Inflammatory macrophage treated with lipopolysaccharide for 1 hour (primary cell): ENCODE measurements around the gene CEP55.
"Not testable (repeated sequence)": the region's sequence is repeated elsewhere in the genome, so short reads cannot be mapped to it uniquely, and the experiment has no call there.

Experiments
- DNase-seq, 2 donors: peaks; one replicate each; pipeline ENCODE4 v3.0.0-alpha.2; 2020 to 2022

Gene CEP55

DNA sequence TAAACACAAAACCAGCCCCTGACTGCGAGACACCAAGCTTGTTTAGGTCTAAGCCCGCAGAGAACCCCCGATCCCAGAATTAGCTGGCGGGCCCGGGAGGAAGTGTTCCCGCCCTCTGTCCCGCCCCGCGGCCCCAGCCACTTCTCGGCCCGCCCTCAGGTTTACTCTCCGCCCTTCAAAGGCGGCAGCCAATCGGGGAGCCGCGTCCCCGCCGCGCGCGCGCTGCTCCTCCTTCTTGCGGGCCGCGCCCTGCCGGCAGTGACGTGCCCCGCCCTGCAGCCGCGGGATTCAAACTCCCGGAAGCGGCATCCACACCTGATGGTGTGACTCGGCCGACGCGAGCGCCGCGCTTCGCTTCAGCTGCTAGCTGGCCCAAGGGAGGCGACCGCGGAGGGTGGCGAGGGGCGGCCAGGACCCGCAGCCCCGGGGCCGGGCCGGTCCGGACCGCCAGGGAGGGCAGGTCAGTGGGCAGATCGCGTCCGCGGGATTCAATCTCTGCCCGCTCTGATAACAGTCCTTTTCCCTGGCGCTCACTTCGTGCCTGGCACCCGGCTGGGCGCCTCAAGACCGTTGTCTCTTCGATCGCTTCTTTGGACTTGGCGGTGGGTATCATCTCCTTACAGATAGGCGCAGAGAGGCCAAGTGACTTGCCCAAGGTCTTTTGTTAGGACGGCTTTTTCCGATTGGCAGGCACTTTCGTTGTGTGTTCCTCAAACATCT lies at the start of gene CEP55:
Gene CEP55 (plus strand): TSS at position 291 of the 720 bp plus-strand sequence. CDS start 3,440 bp downstream, outside the sequence.
- DNase-seq: peak; percentile 90 to 96

DNA sequence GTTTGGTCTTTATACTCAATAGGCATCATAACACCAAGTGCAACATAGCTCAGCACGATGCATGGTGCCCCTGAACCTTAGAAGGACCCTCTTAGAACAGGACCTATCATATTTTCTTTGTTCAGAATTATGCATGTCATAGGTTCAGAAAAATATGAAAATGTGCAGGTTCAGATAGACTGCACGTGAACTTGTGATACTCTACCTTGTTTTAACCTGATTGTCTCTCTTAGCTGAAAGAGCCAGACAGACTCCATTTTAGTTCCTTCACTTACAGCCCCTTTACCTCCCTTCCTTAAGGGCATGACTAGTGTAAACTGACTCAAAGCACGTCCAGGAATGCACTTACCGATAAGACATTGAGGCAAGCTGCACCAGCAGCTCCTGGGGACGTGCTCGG lies 49.4 kb upstream of the CEP55 start:
- no peak for DNase-seq

DNA sequence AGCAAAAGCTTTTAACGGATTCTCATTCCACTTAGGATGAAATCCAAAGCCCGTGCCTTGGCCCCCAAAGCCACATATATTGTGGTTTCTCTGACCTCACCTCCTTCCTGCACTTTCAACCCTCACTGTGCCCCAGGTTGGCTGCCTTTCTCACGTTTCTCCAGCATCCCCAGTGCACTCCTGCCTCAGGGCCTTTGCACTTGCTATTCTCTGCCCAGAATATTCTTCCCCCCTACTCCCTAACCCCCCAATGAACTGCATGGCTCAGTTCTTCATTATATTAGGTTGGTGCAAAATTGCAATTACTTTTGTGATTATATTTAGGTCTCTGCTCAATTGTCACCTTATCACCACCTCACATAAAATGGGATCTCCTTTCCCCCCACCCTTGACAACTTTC lies 48.4 kb upstream of the CEP55 start:
- no peak for DNase-seq

DNA sequence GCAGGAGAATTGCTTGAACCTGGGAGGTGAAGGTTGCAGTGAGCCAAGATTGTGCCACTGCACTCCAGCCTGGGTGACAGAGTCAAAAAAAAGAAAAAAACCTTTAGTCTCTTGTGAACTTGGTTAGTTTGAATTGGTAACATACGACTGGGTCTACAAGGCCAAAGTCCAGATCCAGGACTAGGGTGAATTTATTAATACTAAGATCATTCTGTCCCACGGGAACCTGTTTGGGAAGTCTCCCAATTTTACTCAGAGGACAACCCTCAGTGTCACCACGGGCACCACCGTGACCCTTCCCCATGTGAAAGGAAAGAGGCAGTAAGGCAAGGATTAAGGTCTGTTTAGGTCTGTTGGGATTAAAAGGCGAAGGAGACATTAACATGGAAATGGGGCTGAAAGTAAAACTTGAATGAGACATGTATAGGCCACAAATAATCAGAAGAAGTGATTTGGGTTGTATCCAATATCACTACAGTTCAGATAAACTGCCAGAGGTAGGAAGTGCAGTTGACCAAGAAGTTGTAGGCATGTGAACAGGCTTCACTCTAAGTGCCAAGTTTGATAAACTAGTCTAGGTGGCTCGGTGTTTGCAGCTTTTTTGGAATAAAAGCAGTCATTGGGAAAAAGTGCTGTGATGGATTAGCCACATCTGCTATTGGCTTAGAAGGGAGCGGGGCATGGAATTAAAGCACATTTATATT lies 45.0 kb upstream of the CEP55 start:
- DNase-seq: no peak

DNA sequence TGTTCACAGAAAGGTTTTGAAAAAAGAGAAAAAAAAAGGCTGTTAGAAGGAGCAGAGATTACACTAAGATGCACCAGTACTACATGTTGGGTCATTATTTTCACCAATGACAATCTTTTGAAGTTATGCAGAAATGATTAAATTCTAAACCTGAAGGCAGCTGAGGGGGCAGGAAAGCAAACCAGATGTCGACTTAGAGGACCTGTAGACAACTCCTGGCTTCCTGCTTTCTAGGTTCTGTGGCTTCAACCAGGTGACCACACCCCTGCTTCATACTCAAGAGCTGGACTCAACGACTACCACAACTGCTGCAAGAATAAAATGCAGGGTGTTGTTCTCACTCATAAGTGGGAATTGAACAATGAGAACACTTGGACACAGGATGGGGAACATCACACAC lies 44.3 kb upstream of the CEP55 start:
- DNase-seq: no peak

DNA sequence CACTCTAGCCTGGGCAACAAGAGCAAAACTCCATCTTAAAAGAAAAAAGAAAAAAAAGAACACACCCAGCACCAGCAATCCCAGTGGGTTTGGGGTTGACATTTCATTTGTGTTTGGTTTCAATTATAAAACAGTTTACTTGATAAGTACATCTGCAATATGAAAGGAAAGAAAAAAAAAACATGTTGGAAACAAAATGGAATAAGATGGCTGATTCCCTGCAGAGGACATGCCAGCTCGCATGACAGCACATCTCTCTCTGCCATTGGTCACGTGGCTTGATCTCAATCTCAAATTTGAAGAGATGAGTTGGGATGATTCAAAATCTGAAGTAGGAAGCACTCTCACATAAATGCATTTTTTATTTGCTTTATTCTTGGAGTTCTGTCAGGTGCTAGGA lies 42.3 kb upstream of the CEP55 start:
- DNase-seq: no peak

- no peak for DNase-seq
Observed at GRCh38 chr10:93454736-93455135, 41.7 kb upstream of the CEP55 start.

DNA sequence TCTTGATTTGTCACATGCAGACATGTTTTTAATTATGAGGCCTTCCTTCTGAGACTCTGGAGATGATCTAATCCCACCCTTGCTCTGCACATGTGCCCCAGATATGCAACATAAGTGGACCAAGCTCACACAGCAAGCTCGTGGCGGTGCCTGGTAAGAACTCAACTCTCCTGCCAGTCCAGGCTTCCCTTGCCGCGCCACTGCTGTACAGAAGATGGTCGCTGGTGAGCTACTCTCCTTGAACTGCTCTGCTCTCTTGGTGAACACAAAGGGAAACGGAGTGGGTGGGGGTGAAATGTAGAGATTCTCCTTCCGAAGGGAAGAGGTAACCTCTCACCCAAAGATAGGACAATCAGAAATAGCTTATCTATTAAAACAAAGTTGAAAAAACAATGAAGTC lies 39.9 kb upstream of the CEP55 start:
- DNase-seq: no peak

DNA sequence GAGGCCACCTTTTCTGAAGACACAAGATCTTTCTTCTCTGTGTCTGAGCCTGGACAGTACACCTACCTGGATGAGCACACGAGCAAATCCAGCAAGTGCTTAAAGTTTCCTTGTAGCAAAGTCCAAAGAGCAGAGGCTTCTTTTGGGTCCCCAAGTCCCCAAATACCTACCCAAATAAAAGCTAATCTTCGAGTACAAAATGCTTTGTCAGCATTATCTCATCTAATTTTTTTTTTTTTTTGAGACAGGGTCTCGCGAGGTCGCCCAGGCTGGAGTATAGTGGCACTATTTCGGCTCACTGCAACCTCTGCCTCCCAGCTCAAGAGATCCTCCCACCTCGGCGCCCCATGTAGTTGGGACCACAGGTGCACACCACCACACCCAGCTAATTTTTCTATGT lies 38.9 kb upstream of the CEP55 start:
- no peak for DNase-seq

DNA sequence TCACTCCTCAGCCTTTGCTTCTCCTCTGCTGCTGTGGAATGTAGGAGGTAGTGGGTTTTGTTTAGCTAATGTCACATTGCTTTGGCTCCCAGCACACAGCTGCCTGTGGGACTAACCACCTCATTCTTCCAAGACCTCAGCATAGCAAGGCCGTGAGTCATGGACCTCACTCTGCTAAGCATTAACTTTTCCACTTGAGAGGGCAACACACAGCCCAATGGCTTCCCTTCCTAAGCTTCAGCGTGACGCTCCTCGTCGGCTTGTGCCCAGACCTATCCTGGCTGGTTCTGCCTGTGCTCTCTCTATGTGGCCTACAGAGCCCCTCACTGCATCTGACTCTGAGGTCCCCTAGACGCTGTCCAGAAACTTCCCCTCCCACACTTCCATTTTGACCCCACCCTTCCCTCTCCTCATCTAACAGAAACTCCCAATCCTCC lies 37.6 kb upstream of the CEP55 start:
- DNase-seq: peak; percentile 48 to 87

GRCh38 chr10:93459466-93459865 lies 36.9 kb upstream of the CEP55 start:
- DNase-seq: no peak

DNA sequence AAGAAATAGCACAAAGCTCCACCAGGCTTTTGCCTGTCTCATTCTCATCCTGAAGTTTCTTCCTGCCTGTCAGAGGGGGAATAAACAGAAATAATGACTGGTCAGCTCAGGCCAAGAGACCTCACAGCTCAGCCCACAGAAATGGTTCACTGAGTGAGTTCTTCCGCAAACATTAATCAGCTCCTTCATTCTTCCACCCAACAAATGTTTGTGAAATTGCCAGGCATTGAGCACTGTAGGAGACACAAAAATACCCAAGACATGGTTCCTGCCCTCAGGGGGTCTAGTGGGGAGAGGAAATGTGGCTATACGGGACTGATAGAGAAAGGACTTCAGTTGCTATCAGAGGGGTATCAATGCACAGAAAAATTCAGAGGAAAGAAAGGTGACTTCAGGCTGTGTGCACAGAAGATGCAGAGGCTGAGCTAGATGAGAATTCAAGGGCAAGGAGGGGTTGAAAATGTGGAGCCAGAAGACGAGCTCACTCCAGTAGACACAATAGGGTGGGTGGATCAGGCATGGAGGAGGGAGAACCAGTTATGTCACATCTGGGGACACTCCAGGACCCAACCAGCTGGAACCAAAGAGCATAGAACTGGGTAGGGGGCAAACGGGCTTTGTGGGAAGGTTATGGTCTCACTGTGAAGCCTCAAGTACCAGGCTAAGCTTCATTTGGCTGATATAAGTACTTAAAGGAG lies 35.2 kb upstream of the CEP55 start:
- no peak for DNase-seq

- DNase-seq: no peak
Observed at GRCh38 chr10:93461807-93462178, 34.6 kb upstream of the CEP55 start.

DNA sequence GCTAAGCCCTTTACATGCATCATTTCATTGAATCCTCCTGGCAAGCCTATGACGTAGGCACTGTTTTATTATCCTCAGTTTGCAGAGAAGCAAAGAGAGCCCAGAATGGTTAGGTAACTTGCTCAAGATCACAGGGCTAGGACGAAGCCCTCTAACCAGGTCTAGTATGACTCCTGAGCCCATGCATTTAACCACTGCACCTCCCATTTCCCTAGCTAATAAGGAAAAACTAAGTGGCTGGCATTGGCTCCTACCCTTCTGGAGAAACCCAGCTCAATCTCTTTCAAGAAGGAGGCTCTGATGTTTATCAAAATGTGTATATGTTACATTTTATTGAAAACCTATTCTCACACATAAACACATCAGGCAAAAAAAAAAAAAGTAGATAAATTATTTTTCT lies 34.0 kb upstream of the CEP55 start:
- DNase-seq: no peak

DNA sequence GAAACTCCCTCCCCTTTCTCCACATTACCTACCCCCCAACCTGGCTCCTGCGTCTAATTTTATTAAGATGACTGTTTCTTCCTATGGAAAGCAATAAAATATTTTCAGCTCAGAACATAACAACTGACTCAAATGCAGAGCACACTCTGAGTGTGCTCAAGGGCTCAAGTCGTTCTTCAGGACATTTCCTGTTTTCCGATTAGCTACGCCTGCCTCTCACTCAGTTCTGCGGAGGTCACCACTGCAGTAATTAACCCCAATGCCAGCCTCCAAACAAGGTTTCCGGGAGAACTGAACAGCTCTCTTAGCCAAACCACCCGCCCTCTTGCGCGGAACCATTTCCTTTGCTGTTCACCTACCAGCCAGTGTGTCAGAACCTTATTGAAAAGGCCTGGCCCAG lies 33.5 kb upstream of the CEP55 start:
- peak; percentile 64 to 77 for DNase-seq

GRCh38 chr10:93463723-93464476 lies 32.5 kb upstream of the CEP55 start:
- peak; percentile 82 to 88 for DNase-seq

DNA sequence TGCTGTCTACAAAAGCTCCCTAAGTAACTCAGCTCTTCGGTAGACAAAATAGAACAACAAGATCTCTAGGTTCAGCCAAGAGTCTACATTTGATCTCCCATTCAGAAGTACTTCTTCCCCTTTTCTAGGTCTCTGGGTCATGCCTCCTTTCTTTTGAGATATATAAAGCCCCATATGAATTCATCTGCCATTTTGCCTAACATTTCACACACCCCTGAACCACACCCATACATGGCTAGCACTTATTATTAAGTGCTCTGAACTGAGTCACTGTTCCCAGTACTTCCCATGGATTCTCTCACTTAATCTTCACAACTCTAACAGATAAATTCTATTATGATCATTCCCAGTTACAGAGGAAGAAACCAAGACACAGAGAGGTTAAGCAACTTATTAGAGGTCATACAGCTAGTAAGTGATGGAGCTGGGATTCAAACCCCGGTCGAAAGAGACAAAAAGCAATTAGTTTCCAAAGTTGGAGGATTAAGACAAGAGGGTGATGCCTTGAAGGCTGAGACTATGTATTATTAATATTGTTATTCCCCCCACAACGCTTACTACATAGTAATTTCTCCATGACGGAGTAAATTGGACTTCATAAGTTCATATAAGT lies 31.5 kb upstream of the CEP55 start:
- peak; percentile 47 to 56 for DNase-seq

DNA sequence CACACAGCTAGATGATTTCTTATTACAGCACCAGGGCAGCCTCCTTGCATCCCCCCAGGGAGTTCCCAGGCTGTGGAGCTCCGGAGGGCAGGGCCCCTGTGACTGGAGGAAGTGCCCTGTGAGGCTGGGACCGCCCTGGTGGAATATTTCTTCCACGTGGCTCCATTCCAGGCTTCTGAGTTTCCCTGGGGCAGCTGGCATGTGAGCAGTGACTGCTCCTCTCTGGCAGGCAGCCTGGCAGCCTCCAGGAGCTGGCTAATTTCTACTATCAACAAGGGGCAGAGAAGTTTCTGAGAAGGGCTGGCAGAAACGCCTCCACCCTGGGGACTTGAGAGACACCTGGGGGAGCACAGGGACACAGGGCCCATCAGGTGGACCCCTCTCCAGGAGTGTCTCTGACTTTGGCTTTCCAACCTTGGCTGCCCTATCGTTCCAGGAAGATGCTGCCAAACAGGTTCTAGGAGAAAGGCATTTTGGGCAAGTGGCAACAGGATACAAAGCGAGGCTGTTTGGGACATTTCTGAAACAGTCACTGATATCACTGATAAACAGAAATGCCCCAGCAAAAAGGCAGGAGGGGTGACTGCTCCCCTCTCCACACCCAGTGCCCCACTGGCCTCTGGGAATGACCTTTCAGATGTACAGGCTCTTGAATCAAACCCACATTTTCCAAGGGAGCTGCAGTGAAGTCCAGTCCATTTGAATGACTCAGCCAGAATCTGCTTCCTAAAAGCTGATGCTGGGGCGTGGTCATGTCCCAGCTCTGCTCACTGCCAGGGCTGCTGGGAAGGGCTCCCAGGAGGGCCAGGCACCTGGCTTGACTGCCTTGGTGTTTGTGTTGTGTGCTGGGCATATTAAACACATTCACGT lies 30.4 kb upstream of the CEP55 start:
- peak; percentile 71 to 95 for DNase-seq

- DNase-seq: not testable (repeated sequence)
Observed at GRCh38 chr10:93467635-93468034, 28.8 kb upstream of the CEP55 start.

GRCh38 chr10:93468461-93469213 lies 27.8 kb upstream of the CEP55 start:
- DNase-seq: no peak

- DNase-seq: no peak
Observed at GRCh38 chr10:93469454-93469853, 27.0 kb upstream of the CEP55 start.
